Stimulated activated CD4-positive, alpha-beta T cell treated with anti-CD3 and anti-CD28 coated beads, Interleukin-1b, Interleukin-23, amount 100 ng/mL, for 48 hours (primary cell): Measurements from ENCODE around the gene STEAP1B.
A peak's percentile ranks its signal among the peaks of the same experiment; 100 is the strongest.
"Not testable (repeated sequence)": the region's sequence is repeated elsewhere in the genome, so short reads cannot be mapped to it uniquely, and the experiment has no call there.

Experiments
- DNase-seq: peaks from one replicate; pipeline ENCODE4 v3.0.0-alpha.2; 2020

STEAP1B gene

DNA sequence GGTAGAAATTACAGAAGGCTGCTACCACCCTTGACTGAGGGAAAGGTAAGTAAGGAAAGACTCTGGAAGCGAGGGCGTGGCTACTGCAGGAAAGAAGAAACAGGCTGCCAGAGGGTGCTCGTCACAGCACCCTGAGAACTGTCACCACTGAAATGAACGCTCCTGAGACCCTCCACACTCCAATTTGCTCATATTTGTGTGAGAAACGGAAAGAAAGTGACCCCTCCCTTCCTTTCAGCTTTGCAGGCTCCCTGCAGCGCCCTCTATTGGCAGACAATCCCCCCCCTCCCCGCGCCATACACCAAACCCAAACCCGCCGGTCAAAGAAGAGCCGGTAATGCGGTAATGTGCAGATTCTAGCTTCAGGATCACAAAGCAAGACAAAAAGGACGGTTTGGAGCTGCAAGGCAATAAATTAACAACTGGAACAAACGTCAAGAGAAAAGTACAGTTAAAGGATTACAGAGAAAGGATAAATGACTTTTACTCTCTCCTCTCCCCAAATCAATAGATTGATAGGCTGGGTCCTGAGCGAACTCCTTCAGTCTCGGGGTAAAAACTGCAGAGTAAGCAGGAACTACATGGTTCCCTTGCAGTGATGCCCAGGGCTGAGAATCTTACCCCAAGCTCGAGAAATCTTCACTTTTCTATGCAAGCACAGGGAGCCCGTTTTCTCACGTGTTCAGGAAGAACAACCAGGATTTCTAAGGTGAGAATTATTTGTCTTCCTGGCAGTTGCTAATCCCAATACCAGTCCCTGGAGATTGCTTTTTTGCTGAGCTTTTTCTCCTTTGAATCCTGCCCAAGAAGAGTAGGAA, 47.6 kb downstream of the STEAP1B start:
- DNase-seq, result peak; percentile 35

DNA sequence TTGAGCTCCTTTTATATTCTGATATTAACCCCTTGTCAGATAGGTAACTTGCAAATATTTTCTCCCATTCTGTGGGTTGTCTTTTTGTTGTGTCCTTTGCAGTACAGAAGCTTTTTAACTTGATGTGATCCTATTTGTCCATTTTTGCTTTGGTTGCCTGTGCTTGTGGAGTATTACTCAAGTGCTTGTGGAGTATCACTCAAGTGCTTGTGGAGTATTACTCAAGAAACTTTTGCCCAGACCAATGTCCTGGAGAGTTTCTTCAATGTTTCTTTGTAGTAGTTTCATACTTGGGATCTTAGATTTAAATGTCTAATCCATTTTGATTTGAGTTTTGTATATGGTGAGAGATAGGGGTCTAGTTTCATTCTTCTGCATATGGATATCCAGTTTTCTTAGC, 50.0 kb downstream of the STEAP1B start:
- DNase-seq, result not testable (repeated sequence)

DNA sequence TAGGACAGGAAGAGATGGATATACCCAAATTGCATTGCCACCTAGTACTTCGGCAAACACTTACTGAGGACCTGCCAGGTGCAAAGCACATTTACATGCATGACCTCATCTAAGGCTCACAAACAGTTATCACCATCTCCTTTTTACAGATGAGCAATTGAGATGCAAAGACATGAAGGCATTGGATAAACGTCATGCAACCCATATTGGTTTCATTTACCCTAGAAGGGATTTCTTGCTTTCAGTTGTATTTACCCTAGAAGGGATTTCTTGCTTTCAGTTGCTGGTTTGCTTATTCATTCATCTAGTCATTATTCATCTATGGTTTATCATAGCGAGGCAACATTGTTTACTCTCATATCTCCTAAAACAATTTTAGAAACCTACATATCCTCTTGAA, 52.2 kb downstream of the STEAP1B start:
- no peak for DNase-seq

DNA sequence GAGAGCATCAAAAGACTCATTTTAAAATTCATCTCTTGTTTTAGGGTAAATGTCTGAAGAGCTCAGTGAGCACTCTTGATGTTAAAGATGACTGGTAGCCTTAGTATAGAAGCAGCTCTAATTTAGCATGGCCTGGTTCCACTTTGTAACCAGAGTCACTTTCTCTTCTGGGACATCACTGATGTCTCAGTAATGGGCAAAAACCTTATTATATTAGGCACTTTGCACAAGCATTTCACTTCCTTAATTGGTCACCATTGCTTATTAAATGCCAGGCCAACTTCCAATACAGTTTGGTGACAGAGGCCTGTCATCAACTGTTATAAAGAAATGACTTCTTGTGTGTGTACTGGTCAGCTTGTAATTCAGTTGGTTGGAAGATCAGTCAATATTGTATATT, 53.0 kb downstream of the STEAP1B start:
- no peak for DNase-seq

DNA sequence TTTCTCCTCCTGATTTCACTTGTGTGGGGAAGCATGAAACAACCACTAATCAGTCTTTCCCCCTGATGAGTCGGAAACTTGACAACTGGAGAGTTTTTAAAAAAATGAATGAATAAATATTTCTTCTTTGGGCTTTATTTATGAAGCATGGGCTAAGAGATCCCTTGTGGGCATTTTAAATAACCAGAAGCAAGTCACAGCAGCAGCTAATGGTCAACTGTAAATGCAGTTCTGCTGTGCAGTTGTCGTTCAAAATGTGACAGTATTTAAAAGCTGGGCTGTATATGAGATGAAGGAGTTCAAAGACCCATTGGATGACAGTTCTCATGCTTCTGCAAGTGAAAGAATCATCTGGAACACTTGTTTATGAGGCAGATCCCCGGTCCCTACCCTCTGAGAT, 54.1 kb downstream of the STEAP1B start:
- no peak for DNase-seq

DNA sequence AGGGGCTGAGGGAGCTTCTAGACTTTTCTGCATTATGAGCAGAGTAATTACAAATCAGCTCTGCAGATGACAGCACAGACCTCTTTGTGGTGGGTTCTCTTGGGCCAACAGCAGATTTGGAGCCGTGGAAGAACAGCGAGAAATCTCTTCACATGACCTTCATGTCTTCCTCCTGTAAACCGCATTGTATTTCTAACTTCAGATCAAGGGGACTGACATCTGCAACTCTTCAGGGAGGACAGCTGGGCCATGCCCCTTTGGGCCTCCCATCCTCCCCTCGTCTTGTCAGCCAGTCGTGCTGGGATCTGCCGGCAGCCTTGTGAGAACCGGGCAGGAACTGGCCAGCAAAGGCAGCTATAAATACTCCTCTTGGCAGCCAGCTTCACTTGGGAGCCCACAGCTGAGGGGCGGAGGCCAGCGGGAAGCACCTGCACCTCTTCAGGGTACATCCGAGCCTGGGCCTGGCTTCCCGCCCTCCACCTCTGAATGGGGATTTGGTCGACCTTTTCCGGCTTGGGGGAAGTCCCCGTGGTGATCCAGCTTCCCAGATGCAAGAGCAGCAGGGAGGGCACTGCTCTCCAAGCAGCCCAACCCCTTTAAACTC, 54.7 kb downstream of the STEAP1B start:
- no peak for DNase-seq

DNA sequence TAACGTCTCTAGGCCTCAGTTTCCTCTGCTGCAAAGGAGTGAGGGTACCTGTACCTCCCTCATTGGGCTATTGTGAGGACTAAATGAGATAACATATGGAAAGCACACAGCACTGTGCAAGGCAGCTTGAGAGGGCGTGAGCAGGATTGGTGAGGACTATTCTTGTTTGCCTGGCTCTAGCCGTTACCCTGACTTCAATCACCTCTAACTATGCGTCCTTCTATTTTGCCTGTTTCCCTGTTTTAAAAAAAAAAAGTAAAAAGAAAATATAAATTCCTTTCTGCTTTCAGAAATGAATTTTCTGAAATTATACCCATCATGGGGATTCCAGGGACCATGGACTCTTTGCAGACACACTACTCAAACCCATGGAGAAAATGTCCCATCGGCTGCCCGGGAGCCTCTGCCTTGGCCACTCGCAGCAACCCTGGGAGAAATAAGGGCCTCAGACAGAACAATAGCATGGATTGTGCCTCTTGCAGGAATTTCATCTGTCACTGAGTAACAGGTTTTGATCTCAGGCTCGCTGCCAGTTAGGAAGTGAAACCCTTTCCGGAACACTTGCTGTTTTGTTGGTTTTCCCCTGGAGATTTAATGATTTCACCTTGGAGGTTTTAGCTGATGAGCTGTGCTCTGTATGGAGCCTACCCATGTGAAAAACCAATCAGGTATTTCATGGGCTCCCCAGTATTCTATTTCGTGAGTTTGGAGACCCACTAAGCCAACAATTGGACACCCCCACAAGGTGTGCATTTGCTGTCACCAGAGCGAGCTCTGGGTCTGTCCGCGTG, 55.6 kb downstream of the STEAP1B start:
- no peak for DNase-seq

DNA sequence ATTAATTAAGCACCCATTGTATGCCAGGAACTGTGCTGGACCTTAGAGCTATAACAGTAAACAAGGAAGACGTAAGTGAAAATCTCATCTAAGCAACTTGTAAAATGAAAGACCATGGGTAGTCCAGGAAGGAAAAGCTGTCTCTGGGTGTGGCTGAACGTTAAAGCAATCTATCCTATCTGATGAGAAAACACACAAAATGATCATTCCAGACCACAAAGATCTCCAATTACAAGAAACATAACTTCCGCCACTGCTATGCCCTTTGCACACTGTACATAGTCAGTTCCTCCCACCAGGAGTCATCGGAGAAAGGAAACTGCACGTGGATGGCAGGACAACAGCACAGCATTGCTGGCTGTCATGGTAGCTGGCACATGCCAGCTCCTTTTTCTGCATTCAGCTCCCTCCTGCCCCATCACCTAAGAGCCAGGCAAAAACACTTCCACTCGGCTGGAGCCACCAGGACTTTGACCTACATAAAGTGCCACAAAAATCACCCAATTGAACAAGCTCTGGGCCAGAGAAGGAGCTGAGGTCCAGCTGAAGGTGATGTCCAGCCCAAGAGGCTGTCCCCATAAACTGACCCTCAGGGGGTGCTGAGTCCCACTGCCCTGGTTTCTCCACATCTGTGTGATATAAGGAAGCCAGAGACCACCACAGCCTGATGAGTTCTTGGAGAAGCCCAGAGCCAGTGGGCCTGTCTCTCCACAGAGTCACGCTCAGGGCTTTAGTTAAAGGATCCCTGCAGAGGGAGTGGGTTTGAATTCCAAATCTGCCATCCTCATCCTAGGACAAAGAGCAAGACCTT, 56.4 kb downstream of the STEAP1B start:
- no peak for DNase-seq

DNA sequence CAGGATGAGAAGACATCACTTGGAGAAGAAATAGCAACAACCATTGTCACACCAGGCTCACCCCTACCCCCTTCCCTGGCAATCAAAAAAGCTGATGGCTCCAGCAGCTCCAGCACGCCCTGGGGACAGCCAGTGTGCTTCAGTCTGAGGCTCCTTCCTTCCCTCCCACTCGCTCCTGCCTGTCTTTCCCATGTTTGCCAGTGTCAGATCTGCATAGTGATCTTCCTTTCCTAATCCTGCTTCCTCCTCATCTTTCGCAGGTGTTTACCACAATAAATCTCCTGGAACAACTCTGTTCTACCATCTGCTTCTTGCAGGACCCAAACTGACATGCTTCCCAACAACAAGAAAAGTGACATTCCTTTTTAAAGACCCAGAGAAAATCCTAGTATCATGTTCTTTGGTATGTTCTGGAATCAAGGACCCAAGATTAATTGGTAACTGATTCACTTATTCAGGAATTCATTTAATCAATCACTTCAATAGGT, 57.1 kb downstream of the STEAP1B start:
- no peak for DNase-seq

DNA sequence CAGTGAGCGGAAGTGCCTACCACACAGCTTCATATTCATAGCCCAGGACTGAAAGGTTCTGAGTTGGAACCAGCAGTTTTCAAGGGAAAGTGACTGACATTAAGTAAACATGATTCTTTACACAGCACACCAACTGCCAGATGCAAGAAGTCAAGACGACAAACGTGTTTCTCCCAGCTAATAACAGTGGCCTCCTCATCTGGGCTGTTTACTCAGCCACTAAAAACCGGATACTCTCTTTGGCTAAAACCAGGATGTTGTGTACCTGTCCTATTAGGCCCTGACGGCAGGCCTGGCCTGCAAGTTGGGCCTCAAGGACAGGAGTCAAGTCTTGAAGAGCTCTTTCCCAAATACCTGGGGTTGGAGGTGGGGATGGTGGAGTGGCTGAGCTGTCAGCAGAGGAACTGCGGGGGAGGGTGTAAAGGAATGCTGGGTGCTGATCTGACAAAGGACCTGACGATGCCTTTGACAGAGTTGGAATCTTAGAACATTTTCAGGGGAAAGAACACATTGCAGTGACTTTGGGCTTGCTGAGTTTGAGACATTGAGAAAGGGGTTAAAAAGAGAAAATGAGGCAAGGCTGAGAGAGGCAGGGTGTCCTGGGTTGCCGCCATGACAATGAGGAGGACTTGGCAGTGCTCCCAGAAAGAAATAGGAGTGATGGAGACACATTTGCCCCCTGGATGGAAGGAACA, 57.7 kb downstream of the STEAP1B start:
- no peak for DNase-seq

DNA sequence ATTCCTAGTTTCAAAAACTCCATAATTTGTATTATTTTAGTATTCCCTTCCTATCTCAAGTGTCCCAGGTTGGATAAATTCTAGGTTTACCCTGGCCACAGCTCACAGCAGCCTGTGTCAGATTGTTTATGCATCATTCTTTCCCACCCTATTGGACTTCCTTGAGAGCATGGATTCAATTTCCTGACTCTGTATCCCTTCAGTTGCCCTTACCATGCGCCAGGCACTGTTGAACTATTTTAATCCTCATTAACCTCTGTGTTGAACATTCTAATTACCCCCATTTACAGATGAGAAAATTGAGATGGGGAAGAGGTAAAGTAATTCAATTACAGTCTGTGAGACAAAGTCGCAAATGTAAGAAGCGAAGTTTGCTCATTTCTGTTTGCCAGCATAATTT, 58.8 kb downstream of the STEAP1B start:
- no peak for DNase-seq

DNA sequence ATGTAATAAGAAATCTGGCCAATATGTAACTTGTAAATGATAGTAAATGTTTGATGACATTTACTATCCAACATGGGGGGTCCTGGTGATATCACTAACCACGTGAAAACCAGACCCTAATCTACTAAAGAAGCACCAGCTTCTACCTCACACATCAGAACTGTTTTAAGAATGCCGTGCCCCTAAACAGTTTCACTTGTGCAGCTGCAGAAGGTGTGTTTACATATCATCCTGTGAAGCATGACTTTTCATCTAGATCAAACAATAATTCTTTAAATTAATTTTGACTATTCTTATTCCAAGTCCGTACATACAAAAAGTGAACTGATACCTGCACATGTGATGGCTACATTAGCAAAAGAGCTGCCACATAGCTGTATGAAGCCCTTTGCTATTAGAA, 61.0 kb downstream of the STEAP1B start:
- DNase-seq, result no peak

DNA sequence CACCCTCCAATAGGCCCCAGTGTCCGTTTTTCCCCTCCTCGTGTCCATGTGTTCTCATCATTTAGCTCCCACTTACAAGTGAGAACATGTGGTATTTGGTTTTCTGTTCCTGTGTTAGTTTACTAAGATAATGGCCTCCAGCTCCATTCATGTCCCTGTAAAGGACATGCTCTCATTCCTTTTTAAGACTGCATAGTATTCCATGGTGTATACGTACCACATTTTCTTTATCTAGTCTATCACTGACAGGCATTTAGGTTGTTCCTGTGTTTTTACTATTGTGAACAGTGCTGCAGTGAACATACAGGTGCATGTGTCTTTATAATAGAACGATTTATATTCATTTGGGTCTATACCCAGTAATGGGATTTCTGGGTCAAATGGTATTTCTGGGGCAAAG, 63.4 kb downstream of the STEAP1B start:
- DNase-seq, result not testable (repeated sequence)

DNA sequence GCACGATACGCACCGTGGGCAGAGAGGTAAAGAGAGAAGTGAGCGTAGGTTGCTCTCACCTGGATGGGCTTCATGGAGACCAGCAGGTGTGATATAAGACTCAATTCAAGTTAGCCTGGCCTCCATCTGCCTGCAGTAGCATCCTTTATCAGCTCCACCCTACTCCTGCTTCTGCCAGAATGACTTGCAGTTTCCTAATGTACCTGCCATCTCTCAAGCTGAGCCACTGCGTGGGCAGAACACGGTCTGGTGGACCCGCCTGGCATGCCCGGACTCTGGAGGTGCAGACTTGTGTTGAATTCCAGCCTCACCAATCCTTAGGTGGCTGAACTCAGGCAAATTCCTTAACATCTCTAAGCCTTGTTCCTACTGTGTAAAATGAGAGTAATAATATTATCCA, 64.3 kb downstream of the STEAP1B start:
- no peak for DNase-seq

DNA sequence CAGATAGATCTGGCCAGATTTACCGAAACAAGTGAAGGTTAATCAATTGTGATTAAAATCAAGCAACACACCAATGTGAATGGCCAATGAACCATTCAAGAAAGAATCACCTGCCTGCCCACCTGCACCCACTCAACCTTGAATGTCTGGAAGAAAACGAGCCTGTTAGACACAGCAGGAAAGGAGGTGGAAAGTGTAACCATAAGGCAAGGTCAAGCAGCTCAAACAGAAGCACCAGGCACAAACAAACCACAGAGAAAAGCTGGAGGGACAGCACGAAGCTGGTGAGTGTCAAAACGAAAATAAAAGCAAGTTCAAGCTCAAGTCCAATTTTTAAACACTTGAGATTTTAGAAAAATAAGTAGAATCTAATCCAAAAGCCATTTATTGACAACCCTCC, 64.9 kb downstream of the STEAP1B start:
- DNase-seq, result no peak

DNA sequence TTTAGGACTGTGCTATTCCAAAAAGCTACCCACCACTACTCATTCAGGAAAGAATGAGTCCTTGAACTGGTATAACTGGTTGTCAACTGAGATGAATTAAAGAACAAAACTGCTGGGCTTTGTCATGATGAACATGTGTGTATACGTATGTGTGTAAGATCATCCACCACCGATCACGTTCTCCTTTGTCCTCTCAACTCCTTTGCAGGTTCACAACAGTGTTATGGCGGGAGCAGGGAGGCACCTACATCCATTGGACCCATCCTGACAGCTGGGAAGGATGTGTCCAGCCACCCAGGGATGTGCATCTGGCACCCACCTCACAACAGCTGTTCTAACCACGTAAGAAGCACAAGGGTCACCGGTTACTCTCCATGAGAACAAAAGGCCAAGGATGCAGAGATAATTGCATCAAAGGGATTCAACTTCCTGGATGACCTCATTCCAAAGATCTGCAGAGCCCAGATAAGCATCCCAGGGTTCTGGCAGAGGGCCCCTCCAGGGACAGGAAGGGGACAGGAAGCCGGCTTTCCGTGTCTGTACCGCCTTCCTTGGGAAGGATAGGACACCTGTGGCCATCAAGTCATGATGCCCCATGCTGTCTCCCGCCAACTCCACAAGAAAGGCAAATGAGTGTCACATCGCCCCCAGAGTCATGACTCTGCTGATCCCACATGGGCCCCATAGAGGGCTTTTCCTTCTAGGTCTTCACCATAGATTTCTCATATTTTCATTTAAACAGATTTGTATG, 66.1 kb downstream of the STEAP1B start:
- DNase-seq, result no peak

DNA sequence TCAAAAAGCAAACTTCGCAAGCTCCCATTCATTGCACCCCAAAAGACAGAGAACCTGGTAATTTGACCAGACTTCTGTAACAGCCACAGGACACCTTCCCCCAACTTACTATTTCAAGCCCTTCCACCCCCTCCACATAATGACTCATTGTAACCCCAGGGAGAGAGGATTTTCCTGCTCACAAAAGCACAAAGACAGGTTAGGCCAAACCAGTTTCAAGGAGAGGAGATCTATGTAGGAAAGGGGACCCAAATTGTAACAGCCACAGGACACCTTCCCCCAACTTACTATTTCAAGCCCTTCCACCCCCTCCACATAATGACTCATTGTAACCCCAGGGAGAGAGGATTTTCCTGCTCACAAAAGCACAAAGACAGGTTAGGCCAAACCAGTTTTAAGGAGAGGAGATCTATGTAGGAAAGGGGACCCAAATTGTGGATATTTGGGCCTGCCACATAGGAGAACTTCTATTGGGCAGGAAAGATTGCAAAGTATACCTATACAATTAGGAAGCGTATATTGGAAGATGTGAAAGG, 66.8 kb downstream of the STEAP1B start:
- DNase-seq, result not testable (repeated sequence)

DNA sequence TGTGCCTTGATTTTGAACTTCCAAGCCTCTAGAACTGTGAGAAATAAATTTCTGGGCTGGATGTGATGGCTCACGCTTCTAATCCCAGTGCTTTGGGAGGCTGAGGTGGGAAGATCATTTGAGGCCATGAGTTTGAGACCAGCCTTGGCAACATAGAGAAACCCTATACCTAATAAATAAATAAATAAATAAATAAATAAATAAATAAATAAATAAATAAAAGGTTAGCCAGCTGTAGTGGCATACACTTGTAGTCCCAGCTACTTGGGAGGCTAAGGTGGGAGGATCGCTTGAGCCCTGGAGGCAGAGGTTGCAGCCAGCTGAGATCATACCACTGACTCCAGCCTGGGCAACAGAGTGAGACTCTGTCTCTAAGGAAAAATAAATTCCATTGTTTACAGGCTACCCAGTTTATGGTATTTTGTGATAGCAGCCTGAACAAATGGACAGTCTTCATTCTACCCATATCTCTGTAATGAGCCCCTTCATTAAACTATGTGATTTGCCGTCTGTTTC, 67.7 kb downstream of the STEAP1B start:
- no peak for DNase-seq

DNA sequence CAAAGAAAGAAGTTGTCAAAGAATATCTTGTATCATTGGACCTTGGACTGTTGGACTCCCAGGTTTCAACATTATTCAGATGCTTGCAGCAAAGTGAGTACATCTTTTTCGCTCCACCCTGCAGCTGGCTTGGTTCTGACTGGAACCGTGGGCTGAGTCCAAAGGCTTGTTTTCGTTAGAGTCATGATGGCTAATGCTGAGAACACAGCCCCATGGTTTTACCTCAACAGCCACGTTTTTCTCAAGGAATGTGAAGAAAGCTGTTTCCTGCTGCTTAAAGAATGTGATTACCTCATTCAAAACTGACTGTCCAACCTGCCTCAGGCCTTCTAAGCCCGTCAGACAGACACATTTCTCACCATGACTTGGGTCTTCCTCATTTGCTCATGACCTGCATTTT, 69.5 kb downstream of the STEAP1B start:
- no peak for DNase-seq

DNA sequence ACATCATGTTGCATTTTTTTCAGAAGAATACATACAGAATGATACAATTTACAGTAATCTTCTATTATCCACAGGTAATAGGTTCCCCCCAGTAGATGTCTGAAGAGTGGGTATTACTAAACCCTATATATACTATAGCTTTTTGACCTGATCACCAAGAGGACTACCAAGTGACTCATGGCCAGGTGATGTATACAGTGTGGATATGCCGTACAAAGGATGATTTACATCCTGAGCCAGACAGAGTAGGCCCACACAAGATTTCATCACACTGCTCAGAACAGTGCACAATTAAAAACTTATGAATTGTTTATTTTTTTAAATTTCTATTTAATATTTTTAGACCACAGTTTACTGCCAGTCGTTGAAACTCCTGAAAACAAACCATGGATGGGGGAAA, 70.6 kb downstream of the STEAP1B start:
- no peak for DNase-seq

DNA sequence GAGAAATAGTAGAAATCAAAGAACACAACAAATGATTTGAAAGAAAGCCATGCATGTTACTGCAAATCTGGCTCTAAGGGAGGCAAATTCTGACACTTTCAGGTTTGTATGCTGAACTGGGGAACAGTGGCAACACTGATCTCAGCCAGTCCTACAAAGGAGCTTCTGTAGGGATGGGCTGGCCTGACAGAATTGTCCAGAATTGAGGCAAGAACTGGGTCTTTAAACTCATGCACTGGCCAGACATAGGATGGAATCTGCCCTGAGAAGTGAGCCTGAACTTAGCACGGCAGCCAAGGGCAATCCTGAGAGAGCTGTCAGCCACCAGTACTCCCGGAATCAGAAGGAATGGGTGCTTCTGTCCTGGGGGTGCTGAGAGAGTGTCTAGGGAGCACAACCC, 72.1 kb downstream of the STEAP1B start:
- no peak for DNase-seq
